GM06990 (cell line): ENCODE results near the gene PTMS.
A peak's percentile ranks its signal among the peaks of the same experiment; 100 is the strongest.

Experiments
- DNase-seq: peaks from one replicate; pipeline ENCODE4 v3.0.0-alpha.2; 2011; ENCODE audit not compliant: insufficient read length; ENCODE audit errors: extremely low read depth
- H3K27me3 ChIP-seq: replicated peaks from 2 replicates; pipeline ENCODE4 v1.6.0; 2011; ENCODE audit warnings: low read length; ENCODE audit not compliant: control insufficient read depth, insufficient read depth
- H3K36me3 ChIP-seq: 2 replicates; pipeline ENCODE4 v1.5.1; 2011; ENCODE audit warnings: low read length; ENCODE audit not compliant: control insufficient read depth, insufficient read depth
- H3K4me3 ChIP-seq: replicated peaks from 2 replicates; pipeline ENCODE4 v1.5.1; 2011; ENCODE audit warnings: low read depth, mild to moderate bottlenecking, control low read depth, low read length
- CTCF ChIP-seq: IDR thresholded peaks from 2 replicates; pipeline ENCODE4 v1.5.1; 2011; ENCODE audit warnings: low read length, control low read depth, mild to moderate bottlenecking, inconsistent platforms; ENCODE audit not compliant: insufficient read depth, poor library complexity, severe bottlenecking

PTMS gene

DNA sequence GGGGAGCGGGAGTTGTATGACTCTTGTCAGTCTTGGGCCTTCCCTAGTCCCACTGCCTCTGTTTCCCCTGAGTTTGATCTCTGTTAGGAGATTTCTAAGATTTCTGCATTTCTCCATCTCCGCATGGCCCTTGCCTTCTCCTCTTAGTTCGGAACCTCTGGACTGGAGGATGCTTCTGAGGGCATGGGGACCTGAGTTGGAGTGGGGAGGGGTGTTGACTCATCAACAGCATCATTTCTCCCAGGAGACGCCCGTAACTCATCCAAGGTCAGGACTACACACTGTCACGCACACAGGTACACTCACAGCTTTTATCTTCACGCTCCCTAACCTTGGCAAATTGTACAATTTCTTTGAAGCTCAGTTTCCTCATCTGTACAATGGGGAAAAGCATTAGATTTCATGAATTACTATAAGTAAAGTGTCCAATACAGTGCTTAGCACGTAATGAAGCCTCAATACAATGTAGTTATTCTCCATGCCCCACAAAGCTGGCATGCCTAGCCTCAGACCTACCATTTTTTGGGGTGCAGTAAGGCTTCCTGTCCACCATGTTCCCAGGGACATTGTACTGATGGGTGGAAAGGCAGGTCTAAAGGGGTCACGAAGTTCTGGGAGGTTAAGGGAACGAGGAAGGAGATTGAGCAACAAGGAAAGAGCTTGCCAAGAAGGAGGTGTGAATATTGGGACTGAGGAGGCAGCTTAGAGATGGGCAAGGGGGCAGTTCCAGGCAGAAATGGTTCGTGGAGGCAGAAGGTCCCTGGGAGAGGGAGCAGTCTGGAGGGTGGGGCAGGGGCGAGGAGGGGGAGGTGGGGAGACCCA is 5.6 kb downstream of the PTMS start:
- Histone ChIP-seq H3K36me3 (no peaks in the 10 kb centered on the region; the same call in 1 of the 2 replicates), H3K4me3 (no peak overlapping the region; the same call in 1 of the 2 replicates), H3K27me3 (no peaks in the 10 kb centered on the region)
- no peak for TF ChIP-seq CTCF
- no peak for DNase-seq

DNA sequence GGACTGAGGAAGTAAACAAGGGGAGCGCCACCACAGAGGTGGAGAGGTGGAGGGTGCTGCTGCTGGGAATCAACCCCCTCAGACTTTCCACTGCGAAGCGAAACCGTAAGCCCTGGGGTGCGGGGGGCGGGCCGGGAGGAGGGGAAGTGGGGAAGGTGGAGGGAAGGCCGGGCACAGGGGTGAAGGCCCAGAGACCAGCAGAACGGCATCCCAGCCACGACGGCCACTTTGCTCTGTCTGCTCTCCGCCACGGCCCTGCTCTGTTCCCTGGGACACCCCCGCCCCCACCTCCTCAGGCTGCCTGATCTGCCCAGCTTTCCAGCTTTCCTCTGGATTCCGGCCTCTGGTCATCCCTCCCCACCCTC is 6.2 kb downstream of the PTMS start, which contains the start of gene LAG3:
Gene LAG3 (plus strand): TSS at position 190 of the 365 bp plus-strand sequence. CDS start 333 bp downstream, outside the sequence.
- H3K27me3 ChIP-seq, result no peaks in the 10 kb centered on the region
- H3K36me3 ChIP-seq, result no peaks in the 10 kb centered on the region; the same call in none of the 2 replicates
- DNase-seq, result no peak
- TF ChIP-seq CTCF, result no peak
- peak within 1 kb of the TSS; percentile 45 for H3K4me3 ChIP-seq

GRCh38 chr12:6772726-6773589 is 6.8 kb downstream of the PTMS start:
- H3K27me3 ChIP-seq, result no peaks in the 10 kb centered on the region
- H3K4me3 ChIP-seq, result peak overlapping the region; percentile 45
- no peaks in the 10 kb centered on the region; the same call in none of the 2 replicates for H3K36me3 ChIP-seq
- no peak for TF ChIP-seq CTCF
- no peak for DNase-seq

- no peak for TF ChIP-seq CTCF
- H3K27me3 ChIP-seq, result no peaks in the 10 kb centered on the region
- no peak for DNase-seq
- peak overlapping the region; percentile 45 for H3K4me3 ChIP-seq
- H3K36me3 ChIP-seq, result no peaks in the 10 kb centered on the region; the same call in none of the 2 replicates
Observed at GRCh38 chr12:6773590-6774351, 7.6 kb downstream of the PTMS start.

DNA sequence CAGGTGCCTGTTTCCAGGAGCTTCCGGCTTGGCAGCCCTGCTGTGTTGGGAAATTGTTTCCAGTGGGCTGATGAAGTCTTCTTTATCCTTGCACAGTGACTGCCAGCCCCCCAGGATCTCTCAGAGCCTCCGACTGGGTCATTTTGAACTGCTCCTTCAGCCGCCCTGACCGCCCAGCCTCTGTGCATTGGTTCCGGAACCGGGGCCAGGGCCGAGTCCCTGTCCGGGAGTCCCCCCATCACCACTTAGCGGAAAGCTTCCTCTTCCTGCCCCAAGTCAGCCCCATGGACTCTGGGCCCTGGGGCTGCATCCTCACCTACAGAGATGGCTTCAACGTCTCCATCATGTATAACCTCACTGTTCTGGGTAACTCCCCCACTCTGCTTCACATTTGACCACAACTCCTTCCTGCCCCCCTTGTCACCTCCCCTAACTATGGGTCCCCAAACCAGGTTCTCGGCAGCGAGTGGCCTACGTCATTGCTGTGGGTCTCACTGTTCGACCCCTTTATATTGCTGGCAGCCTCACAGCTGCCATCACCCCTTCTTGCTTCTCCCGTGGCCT is 8.4 kb downstream of the PTMS start:
- Histone ChIP-seq H3K4me3 (no peak overlapping the region), H3K36me3 (no peaks in the 10 kb centered on the region; the same call in none of the 2 replicates), H3K27me3 (no peaks in the 10 kb centered on the region)
- no peak for DNase-seq
- no peak for TF ChIP-seq CTCF
